DMS 273 (cell line): ENCODE data around the gene TUBA3D.
A peak's percentile ranks its signal among the peaks of the same experiment; 100 is the strongest.
"Not testable (repeated sequence)": the region's sequence is repeated elsewhere in the genome, so short reads cannot be mapped to it uniquely, and the experiment has no call there.

Experiments used
- DNase-seq: peaks from one replicate; lab custom pipeline; 2025; ENCODE audit not compliant: unreplicated experiment; lab: John Stamatoyannopoulos, UW

Gene TUBA3D

DNA sequence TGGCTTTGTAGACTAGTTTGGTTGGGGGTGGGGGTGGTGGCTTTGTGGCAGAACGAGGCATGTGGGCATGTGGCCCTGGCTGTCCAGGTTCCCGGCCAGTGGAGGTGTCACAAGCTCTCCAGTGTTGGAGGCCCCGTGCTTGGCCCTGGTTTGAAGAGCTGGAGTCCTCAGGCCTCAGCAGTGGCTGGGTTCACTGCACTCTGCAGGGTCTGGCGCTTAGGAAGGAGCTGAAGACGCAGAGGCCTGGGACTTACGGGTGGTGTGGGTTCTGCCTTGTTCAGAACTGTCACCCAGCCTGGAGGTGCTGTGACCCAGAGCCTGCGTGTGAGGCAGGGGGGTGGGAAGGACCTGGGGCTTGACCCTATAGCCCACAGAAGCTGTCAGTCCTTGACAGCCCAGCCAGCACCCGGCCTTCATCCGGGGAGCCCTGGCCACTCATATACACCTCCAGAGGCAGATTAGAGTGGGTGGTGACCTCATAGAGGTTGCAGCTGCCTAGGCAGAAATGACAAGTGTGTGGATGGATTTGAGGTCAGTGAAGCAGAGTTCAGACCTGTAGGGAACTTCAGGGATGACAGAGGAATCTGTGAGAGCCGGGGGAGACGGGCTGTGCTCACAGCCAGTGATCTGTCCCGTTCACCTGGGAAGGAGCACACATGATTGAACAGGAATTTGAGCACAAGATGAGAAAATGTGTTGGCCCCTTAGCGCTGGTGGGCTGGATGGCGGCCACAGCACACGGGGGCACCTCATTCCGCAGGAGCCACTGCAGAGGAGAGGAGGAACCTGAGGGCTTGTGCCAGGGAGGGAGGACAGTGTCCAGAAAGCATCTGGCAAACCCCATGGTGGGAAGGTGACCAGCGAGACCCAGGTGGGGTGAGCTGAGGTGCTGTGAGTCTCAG lies 36.3 kb downstream of the TUBA3D start:
- DNase-seq = not testable (repeated sequence)

DNA sequence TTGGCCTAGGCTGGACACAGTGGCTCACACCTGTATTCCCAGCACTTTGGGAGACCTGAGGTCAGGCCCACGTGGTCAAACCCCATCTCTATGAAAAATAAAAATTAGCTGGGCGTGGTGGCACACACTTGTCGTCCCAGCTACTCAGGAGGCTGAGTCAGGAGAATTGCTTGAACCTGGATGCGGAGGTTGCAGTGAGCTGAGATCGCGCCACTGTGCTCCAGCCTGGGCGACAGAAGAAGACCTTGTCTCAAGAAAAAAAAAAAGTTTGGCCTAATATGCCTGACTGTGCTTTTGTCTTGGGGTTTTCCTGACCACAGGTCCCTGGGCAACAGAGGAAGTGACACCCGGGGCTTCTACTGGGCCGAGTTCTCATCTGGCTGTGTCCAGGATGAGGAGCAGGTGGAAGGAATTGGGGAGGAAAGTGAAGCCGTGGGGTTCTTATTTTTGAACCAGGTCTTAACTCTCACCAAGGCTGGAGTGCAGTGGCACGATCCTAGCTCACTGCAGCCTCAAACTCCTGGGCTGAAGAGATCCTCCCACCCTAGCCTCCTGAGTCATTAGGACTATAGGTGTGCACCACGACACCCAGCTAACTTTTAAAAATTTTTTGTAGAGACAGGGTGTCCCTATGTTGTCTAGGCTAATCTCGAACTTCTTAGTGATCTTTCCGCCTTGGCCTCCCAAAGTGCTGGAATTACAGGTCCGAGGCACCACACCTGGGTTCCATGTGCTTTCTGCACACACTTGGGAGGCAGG lies 38.7 kb downstream of the TUBA3D start:
- not testable (repeated sequence) for DNase-seq

DNA sequence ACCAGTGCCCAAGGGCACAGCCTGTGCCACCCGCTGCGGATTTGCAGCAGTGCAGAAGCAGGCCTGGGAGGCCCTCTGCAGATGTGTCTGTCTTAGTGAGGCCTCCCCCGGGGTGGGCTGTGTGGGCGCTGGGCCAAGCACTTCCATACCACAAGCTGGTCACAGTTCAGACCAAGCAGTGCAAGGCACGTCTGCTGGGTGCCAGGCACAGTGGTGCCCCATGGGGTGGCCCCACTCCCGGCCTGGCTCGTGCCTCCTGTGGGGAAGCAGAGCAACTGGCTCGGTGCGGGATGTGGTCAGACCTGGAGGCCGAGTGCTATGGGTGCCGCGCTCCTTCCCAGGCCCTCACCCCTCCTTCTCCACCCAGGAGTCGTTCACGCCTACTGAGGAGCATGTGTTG lies 39.3 kb downstream of the TUBA3D start:
- DNase-seq = peak; percentile 18

DNA sequence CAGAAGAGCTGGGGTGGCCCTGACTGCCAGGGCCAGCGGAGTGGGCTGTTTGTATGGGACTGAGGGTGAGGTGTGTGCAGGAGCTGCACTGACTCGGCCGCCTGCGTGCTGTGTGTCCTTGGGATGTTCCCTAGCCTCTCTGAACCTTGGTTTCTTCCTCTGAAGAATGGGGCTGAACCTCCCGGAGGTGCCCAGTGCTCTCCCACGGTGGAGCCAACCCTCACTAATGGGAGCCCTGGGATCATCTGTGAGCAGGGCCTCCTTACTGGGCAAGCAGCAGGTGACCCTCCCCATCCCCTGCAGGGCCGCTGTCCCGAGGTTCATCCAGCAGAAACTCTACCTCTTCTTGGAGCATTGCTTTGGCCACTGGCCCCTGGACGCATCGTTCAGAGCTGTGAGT lies 40.1 kb downstream of the TUBA3D start:
- no peak for DNase-seq

DNA sequence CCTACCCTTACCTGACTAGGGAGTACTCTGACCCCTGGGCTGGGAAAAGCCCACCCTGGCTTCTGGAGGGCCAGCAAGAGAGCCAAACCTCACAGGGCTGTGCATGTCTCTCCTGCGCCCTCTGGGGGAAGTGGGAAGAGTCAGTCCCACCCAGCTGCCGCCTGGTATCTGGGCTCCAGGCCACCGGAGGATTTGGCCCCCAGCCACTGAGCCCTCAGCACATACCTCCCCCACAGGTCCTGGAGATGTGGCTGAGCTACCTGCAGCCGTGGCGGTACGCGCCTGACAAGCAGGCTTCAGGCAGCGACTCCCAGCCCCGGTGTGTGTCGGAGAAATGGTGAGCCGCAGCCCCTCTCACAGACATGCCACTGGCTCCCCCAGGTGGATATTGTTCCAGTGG lies 40.7 kb downstream of the TUBA3D start:
- DNase-seq = peak; percentile 78

DNA sequence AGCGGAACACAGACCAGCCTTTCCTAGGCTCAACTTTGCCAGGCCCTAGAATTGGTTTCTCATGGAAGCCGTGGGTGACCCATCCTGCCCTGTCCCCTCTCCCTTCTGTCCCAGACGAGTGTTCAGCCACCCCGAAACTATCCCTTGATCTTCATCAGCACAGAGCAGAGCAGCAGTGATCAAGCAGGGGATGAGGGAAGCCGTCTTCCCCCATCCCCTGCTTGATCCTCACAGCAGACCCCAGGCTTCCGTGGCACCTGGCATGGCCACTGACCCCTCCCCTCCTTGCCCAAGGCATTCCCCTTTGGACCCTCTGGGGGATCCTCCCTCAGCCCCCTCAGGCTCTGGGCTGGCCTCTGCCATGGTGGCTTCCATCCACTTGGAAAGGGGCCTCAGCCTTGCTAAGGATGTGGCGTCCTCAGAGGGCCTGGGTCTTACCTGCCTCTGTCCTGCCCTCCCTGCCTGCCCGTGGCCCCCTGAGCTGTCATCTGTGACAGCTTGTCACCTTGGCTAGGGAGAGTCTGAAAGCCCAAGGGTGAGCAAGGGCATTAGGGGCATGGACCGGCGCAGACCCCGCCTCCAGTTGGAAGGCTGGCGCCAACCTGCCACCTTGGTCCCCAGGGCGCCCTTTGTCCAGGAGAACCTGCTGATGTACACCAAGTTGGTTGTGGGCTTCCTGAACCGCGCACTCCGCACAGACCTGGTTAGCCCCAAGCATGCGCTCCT lies 41.4 kb downstream of the TUBA3D start:
- no peak for DNase-seq

DNA sequence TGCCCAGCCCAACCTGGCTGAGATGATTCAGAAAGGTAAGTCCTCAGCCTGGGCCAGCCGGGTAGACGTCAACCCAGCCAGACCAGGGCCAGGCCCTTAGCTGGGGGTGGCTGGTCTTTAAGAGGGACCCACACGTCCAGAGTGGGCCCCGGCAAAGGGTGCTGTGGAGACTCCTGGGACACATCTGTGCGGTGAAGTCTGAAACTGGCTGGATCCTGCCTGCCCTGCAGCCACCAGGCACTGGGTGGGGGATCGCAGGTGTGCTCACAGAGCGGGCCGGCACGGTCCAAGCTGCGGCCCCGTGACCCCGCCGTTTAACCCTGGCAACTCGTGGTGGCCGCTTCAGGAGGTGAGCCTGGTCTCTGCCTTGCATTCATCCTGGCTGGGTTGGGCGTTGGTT lies 41.9 kb downstream of the TUBA3D start:
- DNase-seq = not testable (repeated sequence)

DNA sequence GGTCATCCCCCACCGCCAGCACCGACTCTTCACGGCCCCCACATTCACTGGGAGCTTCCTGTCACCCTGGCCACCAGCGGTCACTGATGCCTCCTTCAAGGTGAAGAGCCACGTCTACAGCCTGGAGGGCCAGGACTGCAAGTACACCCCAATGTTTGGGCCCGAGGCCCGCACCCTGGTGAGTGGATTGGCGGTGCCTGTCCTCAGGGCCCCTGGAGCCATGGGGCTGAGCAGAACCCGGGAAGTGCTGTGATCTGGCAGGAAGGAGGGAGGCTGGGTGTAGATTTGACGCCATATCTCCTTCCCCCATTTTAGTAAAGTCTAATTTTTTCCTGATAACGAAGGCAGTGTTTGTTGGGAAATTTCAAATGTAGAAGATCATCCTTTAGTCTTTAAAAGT lies 42.6 kb downstream of the TUBA3D start:
- DNase-seq = not testable (repeated sequence)

DNA sequence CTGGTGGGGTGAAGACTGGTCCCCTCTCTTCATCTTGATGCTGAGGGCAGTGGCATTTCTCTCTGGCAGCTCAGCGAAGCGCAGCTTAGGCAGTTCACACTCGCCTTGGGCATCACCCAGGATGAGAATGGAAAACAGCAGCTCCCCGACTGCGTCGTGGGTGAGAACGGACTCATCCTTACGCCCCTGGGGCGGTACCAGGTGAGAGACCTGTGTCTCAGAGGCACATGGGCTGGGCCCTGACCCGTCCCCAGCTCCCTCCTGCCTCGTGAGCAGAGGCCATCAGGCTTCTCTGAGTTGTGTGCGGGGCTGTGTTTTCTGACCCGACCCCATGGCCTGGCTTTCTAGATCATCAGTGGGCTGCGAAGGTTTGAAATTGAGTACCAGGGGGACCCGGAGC lies 43.5 kb downstream of the TUBA3D start:
- DNase-seq = no peak

DNA sequence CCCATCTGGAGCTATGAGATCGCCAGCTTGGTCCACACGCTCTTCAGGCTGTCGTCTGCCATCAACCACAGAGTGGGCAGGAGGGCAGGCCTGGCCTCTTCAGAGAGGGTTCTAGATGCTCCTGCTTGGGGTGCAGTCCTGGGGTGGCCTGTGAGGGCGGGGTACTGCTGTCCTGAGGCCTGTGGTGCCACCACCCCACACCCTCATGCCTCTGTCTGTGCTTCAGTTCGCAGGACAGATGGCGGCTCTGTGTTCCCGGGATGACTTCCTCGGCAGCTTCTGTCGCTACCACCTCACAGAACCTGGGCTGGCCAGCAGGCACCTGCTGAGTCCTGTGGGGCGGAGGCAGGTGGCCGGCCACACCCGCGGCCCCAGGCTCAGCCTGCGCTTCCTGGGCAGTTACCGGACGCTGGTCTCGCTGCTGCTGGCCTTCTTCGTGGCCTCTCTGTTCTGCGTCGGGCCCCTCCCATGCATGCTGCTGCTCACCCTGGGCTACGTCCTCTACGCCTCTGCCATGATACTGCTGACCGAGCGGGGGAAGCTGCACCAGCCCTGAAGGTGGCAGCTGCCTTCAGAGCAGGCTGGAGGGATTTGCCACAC lies 44.1 kb downstream of the TUBA3D start:
- not testable (repeated sequence) for DNase-seq

DNA sequence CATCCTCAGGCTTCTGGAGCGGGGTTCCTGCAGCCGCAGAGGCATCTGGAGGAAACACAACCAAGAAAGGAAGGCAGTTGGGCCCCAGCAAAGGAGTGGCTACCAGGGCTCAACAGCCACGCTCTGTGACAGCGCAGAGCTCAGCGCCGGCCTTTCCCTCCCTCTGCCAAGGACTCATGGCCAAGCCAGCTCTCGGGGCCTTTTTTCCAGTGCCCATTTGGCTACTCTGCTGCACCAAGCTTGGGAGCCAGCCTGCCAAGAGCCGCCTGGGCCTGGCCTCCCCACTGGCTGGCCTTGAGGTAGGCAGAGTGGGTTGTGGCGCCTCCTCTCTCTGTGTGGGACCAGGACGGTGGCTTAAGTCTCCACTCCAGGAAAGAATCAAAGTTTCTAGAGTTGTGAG lies 44.6 kb downstream of the TUBA3D start:
- DNase-seq = no peak

DNA sequence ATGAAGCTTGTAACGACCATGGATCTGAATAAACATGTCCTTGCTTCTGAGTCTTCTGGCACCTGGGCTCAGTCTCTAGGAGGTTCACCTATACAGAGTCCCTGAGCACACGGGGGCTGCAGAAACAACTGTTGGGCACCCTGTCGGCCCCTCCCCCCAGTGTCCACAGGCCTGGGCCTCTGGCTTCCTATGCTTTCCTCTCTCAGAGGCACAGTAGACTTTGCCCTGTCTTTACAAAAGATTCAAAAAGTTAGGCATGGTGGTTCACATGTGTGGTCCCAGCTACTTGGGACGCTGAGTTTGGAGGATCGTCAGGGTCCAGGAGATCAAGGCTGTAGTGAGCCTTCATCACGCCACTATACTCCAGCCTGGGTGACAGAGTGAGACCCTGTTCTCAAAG lies 45.6 kb downstream of the TUBA3D start:
- DNase-seq = not testable (repeated sequence)

DNA sequence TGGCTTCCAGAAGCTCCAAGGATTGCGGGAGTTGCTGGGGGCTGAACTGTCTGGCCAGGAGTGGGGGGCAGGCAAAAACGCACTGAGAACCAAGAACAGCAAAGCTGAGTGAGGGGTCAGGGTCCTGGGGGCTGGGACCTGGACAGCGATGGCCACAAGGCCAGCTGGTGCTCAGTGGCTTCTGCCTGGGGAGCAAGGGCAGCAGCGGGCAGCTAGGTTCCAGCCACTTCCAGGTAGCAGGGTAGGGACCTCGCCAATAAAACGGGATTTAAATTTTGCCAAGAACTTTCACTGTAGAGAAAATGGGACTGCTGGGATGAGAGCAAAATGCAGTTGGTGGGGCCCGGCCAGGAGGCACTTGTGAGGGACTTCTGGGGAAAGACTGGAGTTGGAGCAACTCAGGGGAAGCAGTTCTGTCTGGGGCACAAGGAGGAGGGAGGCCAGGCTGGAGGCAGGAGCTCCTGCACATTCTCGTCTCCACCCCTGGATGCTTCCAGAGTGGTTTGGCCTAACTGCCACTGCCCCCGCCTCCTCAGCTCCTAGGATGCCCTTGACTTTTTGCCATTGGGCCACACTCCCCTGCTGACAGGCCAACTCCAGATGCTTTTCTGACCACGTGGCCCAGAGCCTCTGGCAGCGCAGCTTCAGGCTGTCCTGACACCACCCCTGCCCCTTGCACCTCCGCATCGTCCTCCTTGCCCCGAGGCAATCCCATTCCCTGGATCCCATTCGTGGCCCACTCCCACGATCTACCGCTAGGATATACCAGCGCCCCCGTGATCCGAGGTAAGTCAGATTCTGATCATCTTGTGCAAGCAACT lies 46.3 kb downstream of the TUBA3D start:
- peak; percentile 29 for DNase-seq

DNA sequence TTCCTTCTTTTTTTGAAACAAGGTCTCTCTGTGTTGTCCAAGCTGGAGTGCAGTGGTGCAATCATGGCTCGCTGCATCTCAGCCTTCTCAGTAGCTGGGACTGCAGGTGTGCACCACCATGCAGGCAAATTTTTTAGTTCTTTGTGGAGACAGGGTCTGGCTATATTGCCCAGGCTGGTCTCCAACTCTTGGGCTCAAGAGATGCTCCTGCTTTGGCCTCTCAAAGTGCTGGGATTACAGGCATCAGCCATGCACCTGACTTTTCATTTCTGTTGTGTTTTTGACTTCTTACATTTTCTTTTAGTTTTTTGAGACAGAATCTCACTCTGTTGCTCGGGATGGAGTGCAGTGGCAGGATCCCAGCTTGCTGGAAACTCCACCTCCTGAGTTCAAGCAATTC lies 49.3 kb downstream of the TUBA3D start:
- not testable (repeated sequence) for DNase-seq

DNA sequence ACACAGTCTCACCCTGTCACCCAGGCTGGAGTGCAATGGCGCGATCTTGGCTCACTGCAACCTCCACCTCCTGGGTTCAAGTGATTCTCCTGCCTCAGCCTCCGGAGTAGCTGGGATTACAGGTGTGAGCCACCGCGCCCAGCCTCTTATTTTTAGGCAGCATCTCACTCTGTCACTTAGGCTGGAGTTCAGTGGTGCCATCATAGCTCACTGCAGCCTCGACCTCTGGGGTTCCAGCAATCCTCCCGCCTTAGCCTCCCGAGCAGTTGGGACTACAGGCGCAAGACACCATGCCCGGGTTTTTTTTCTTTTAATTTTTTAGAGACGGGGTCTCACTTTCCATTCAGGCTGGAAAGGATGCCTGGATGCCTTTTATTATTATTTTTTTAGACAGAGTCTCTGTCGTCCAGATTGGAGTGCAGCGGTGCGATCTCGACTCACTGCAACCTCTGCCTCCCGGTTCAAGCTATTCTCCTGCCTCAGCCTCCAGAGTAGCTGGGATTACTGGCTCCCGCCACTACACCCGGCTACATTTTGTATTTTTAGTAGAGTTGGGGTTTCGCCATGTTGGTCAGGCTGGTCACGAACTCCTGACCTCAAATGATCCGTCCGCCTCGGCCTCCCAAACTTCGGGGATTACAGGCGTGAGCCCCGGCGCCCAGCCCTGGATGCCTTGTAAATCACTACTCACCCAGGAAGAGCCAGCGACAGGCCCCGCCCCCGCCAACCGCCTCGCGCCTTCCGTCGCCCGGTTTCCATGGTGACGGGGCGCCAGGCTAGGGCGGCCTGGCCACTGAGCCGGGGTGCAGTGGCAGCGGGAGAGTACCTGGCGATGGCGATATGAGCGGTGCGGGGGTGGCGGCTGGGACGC lies 51.4 kb downstream of the TUBA3D start, which contains the start of gene CCDC74A:
TSS of gene CCDC74A (plus strand) at position 758 of the 871 bp plus-strand sequence. CDS start at position 841, 83 bp downstream.
- DNase-seq = peak; percentile 86

DNA sequence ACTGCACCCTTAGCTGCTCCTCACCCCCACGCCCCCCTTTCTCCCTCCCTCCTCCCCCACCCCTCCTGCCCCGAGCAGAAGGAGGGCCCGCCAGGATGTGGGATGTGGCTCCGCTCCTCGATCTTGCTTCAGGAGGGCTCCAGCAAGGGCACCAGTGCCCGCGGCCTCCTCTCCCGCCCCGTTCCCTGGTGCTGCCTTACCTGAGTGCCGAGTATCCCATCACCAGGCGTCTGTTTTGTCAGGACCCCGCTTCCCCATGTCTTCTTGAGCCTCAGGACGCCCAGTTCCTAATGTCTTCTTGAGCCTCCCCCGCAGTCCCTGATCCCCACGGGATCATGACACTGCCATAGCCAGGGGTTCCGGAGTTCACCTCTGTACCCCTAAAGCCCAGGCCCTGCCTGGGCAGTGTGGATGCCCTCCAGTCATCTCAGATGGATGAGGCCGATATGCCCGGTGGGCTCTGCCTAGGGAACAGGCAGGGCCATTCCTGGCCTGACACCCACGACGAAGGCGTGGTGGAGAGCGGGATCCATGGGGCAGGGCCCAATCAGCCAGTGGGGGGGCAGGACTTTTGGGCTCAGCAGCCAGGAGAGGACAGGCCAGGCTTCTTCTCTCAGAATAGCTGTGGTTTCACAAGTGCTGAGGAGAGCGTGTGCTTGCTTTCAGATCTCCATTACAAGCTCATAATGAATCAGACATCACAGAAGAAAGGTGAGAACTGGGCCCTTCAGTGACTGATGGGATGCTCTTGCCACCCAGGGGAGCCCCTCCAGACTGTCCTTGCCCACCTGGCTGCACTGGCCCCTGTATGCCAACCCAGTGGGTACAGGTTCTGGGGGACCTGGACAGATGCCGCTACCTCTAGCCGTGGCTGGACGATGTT lies 53.3 kb downstream of the TUBA3D start:
- not testable (repeated sequence) for DNase-seq

DNA sequence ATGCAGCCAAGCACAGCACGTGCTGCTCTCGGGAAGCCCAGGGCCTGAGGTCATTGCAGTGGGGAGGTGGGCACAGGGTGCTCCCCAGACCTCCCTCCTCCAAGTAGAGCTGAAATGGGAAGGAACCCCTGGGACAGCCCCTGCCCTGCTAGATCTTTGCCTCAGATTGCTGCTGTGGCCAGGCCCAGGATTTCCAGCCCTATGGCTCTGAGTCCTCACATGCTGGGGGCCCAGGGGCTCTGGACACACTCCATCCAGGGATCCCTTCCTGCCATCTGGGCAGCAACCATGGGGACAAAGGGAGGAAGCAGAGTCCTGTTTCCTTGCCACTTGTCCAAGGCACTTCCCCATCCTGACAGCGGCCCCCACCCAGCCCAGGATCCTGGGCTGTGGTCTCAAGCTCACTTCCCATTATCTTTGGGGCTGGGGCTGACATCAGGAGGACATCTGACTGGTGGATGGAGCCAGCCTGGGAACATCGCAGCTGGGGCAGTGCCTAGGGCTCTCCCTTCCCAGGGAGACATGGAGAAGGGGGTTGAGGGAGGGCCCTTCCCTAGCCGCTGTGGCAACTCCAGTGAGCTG lies 54.0 kb downstream of the TUBA3D start:
- DNase-seq = not testable (repeated sequence)
